ENCODE results near the gene FBXW8. TPM values are rescaled to one million over a fixed set of nuclear protein-coding genes. Genes with fewer than 3 reads are reported as not detected.

FBXW8 gene
- polyA plus RNA-seq, 2 of the 4 experiments (the other 2 are of a cell fraction), result 9.8 to 15.7 TPM

DNA sequence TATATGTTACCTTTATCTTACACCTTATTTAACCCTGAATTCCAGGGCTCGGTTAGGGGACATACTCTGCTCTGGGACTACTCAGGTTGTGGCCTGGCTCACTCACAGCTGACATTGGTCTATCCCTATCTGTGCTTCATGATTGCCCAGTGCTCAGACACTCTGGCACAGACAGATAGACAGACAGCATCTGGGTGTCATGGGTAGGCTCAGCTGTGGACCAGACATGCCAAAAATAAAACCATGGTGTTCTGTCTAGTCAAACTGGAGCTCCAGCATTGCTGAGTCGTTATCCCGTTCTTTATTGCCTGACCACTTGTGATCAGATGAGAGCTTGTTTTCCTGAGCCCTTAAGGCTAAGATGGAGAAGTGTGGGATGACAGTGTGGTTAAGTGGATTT lies 29.0 kb downstream of the FBXW8 start:
- Histone ChIP-seq H3K27ac (no peak overlapping the region), H3K4me3 (no peak overlapping the region), H3K4me1 (no peaks in the 10 kb centered on the region), H3K4me2 (no peak overlapping the region), H3K9me3 (peaks cover 15% of the 10 kb centered on the region)
- DNase-seq (ENCODE audit: low read depth in 1 of 2, low spot score in 1 of 2), result no peak
- TF ChIP-seq HDAC2 (IDR thresholded peaks at IDR 0.05) (no peak), BHLHE40 (IDR thresholded peaks at IDR 0.05; ENCODE audit: low read depth, low read length) (no peak), ESRRA (IDR thresholded peaks at IDR 0.05; ENCODE audit: borderline replicate concordance, low read length) (no peak), CEBPB (IDR thresholded peaks at IDR 0.05) (no peak), HOXB13 (CRISPR knock-in tag; IDR thresholded peaks at IDR 0.05; ENCODE audit: low read depth) (no peak), CHD2 (IDR thresholded peaks at IDR 0.05; ENCODE audit: low read length, partially characterized antibody) (no peak), RCOR1 (IDR thresholded peaks at IDR 0.05; ENCODE audit: low read depth, low read length) (no peak)
- no peak for FAIRE-seq
- ATAC-seq, result no peak
- WGBS (ENCODE audit: missing lambda C conversion rate), result 91% methylated on average over 3 of the region's 3 CpGs
- ChIA-PET POLR2A (no interaction called here), CTCF (interaction anchor here (0.9 to 1.5 kb wide), 3 partner anchors 10 to 23 kb away, joined by 3 to 4 read pairs (median 3); no protein-coding TSS in a partner anchor)

DNA sequence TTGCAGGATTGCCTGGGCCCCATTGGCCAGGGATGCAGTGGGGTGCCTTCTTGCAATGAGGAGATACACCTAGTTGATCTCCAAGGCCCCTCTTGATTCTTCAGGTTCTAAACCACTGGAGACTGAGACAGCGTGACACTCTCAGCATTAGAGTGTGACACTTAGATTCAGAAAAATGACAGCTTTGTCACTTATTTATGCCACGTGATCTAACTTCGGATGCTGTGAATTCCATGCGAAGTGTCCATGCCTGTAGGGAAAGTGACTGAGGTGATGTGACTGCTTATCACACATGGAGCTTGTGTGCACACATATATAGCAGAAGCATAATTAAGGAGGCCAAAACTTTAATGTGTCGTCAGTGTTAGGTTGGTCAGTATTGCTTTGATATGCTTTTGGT lies 30.4 kb downstream of the FBXW8 start:
- POLR2A ChIA-PET, result no interaction called here
- no peak for TF ChIP-seq CBX8 (IDR thresholded peaks at IDR 0.05)
- no peak for TF ChIP-seq FOSB (CRISPR knock-in tag; IDR thresholded peaks at IDR 0.05)
- no peak for TF ChIP-seq GATA3 (IDR thresholded peaks at IDR 0.05; ENCODE audit: borderline replicate concordance)
- DNase-seq (ENCODE audit: low read depth in 1 of 2, low spot score in 1 of 2), result no peak
- no peak overlapping the region for H3K27ac ChIP-seq
- CTCF ChIA-PET, result no interaction called here
- peaks cover 15% of the 10 kb centered on the region for H3K9me3 ChIP-seq
- H3K4me1 ChIP-seq, result no peaks in the 10 kb centered on the region
- ATAC-seq, result no peak
- no peak overlapping the region for H3K4me3 ChIP-seq
- no peak overlapping the region for H3K4me2 ChIP-seq
- FAIRE-seq, result no peak
- 97% methylated on average over 5 of the region's 5 CpGs for WGBS (ENCODE audit: missing lambda C conversion rate)

DNA sequence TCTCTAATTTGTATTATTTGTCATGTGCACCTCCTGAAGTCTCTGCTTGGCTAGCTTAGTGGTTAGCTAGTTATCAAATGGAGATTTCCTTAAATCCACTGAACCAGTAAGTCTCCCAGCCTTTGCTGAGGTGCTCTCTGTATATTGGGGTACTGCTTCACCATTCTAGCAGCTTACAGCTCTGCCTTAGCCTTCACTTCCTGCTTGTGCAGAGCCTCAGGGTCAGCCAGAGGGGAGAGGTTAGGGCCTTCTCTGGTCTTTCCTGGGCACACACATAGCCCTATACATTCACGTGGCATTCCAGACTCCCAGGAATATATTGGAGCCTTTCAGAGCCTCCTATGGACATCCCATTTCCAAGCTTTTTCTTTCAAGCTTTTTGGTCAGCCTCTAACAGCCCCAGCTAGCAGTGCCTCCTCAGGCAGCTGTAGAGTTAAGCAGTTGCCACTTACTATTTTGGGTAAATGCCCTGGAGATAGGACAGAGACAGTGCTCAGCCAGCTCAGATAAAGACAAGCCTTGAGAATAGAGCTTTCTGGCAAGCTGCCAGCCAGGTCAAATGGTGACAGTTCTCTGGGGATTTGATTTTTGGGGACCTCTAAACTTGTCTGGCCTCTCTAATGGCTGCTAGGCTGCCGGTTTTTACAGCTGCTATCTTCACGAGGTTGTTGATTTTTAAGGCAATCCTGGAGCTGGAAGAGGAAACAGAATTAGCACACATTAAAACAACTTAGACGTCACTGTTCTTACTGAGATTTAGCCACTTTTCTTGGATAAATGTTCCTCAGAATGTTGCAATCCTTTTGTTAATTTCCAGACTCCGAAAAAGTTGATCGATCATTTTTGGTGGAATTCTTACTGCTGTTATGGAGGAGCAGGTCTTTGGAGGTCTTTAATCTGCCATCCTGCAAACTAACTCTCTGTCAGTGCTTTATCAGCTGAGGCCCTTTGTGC lies 32.9 kb downstream of the FBXW8 start:
- no peak for FAIRE-seq
- 94% methylated on average over 6 of the region's 6 CpGs for WGBS (ENCODE audit: missing lambda C conversion rate)
- CTCF ChIA-PET, result interaction anchor here (1.5 kb wide), 1 partner anchor 15 kb away, joined by 3 read pairs; no protein-coding TSS in a partner anchor

More for the DNA sequence above, 32.9 kb downstream of the FBXW8 start:
- TF ChIP-seq CHD2 (IDR thresholded peaks at IDR 0.05; ENCODE audit: low read length, partially characterized antibody), result no peak
- TF ChIP-seq MAZ (IDR thresholded peaks at IDR 0.05; ENCODE audit: borderline replicate concordance, low read depth, low read length), result no peak
- TF ChIP-seq TFCP2L1 (CRISPR knock-in tag; IDR thresholded peaks at IDR 0.05), result no peak
- no peak for TF ChIP-seq CBX8 (IDR thresholded peaks at IDR 0.05)
- no peak for TF ChIP-seq RAD21 (conservative IDR thresholded peaks at IDR 0.05 in 1 of 2, IDR thresholded peaks at IDR 0.05 in 1 of 2)
- TF ChIP-seq ESRRA (IDR thresholded peaks at IDR 0.05; ENCODE audit: borderline replicate concordance, low read length), result no peak
- TF ChIP-seq HOXB5 (CRISPR knock-in tag; IDR thresholded peaks at IDR 0.05), result no peak
- TF ChIP-seq KDM1A (IDR thresholded peaks at IDR 0.05; ENCODE audit: low read depth), result no peak
- TF ChIP-seq, protein P1, sequence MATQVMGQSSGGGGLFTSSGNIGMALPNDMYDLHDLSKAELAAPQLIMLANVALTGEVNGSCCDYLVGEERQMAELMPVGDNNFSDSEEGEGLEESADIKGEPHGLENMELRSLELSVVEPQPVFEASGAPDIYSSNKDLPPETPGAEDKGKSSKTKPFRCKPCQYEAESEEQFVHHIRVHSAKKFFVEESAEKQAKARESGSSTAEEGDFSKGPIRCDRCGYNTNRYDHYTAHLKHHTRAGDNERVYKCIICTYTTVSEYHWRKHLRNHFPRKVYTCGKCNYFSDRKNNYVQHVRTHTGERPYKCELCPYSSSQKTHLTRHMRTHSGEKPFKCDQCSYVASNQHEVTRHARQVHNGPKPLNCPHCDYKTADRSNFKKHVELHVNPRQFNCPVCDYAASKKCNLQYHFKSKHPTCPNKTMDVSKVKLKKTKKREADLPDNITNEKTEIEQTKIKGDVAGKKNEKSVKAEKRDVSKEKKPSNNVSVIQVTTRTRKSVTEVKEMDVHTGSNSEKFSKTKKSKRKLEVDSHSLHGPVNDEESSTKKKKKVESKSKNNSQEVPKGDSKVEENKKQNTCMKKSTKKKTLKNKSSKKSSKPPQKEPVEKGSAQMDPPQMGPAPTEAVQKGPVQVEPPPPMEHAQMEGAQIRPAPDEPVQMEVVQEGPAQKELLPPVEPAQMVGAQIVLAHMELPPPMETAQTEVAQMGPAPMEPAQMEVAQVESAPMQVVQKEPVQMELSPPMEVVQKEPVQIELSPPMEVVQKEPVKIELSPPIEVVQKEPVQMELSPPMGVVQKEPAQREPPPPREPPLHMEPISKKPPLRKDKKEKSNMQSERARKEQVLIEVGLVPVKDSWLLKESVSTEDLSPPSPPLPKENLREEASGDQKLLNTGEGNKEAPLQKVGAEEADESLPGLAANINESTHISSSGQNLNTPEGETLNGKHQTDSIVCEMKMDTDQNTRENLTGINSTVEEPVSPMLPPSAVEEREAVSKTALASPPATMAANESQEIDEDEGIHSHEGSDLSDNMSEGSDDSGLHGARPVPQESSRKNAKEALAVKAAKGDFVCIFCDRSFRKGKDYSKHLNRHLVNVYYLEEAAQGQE (IDR thresholded peaks at IDR 0.05), result no peak
- no peak for TF ChIP-seq HOXA7 (CRISPR knock-in tag; IDR thresholded peaks at IDR 0.05)
- no peak for TF ChIP-seq ZSCAN20 (CRISPR knock-in tag; IDR thresholded peaks at IDR 0.05)
- no peak for TF ChIP-seq ZFP36 (IDR thresholded peaks at IDR 0.05; ENCODE audit: borderline replicate concordance, partially characterized antibody)
- TF ChIP-seq FOSB (CRISPR knock-in tag; IDR thresholded peaks at IDR 0.05), result no peak
- DNase-seq (ENCODE audit: low read depth in 1 of 2, low spot score in 1 of 2) (no peak), ATAC-seq (no peak)
- peaks cover 15% of the 10 kb centered on the region for H3K9me3 ChIP-seq
- POLR2A ChIA-PET, result no interaction called here
- H3K4me1 ChIP-seq, result no peaks in the 10 kb centered on the region
- H3K4me2 ChIP-seq, result no peak overlapping the region
- no peak overlapping the region for H3K4me3 ChIP-seq
- H3K27ac ChIP-seq, result no peak overlapping the region
